NCI-H526 (cell line): ENCODE results near the gene NDRG4.

Source experiments
- DNase-seq, 2 experiments: peaks; one replicate each; lab custom pipeline; 2025; lab: John Stamatoyannopoulos, UW

NDRG4 gene

DNA sequence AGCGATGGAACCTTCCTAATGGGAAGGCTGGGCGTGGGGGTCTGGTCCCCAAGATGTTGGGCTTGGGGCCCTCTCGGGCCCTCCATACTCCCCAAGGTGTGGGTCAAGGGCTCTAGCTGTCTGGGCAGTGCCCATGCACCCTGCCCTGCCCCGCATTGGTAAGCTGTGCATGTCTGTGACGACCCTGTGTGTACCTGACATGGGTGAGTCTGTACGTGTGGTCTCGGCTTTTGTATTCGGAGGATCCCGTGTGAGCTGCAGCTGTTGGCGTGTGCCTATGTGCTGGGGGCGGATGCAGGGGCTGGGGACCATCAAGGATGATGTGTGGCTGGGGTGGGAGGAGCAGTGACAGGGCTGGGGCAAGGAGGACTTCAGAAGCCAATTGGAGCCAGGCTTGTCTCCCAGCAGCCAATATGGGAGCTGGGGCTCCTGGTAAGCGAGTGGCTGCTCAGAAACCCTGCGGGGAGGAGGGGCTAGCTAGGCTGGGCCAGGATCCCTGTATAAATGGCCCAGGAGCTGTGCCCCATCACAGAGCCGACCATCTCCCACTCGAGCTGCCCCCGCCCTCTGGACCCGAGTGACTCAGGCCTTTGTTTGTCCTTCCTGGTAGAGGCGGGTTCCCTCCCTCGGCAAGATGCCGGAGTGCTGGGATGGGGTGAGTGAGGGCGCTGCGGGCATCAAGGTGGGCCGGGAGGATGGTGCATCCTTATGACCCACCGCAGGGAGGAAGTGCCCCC lies at the start of gene NDRG4:
Gene NDRG4, plus strand, starts transcription at position 529 of the 737 bp plus-strand sequence. Its CDS starts 106 bp downstream, at position 635.
- peak; percentile 77 to 89 for DNase-seq

DNA sequence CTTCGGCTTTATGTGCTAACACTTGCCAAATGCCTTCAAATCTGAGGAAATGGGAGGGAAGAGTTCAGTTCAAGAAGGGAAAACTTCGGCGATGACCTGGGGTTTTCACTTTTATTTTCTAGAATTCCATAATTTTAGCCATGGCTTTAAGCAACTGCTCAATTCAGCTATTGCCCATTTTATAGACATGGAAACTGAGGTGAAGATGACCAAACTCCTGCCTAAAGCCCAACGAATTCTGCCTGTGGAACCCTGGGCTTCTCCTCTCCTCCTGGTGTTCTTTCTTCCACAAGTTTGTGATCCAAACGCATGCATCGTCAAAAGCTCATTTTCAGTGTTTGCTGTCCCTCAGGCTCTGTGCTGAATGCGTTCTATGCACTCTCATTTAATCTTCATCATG lies 49.4 kb upstream of the NDRG4 start:
- no peak for DNase-seq

- DNase-seq, result no peak
These were observed 48.7 kb upstream of the NDRG4 start for GRCh38 chr16:58451265-58451689.

DNA sequence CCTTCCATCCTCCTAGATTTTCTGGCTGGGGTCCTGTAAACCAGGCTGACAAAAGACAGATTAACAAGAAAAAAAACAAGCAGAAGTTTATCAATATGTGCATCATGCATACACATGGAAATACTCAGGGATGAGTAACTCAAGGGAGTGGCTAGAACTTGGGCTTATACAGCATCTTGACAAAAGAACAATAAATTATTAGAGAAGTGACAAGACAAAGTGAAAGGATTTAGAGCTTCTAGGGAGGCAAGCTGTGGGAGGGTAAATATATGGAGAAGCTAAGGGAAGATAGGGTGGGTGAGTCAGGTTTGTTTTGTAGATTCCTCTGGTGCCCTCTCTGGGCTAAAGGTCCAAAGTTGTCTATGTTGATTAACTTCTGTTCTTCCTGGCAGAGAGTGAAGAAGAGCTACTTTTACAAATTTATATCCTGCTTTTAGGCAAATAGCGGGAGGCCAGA lies 48.0 kb upstream of the NDRG4 start:
- no peak for DNase-seq

GRCh38 chr16:58452640-58453039 lies 47.3 kb upstream of the NDRG4 start:
- DNase-seq, result no peak

- DNase-seq, result no peak
These were observed 45.8 kb upstream of the NDRG4 start for GRCh38 chr16:58454178-58454577.

DNA sequence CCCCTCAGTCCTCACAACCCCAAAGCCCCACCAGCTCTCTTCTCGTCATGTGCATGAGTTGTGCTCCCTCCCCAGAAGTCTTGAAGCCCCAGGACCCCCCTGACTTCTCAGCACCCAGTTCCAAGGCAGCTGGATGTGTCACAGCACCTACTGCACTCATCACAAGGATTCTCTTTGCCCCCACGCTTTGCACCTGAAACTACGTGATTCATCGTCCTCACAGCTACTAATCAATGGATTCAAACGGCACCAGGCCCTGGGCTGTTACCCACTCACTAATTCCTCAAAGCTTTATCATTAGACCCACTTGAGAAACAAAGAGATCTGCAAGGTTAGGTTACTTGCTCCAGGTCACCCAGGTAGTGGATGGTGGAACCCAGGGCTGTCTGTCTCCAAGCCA lies 45.1 kb upstream of the NDRG4 start:
- DNase-seq, result no peak

- no peak for DNase-seq
These were observed 44.2 kb upstream of the NDRG4 start for GRCh38 chr16:58455750-58456149.

DNA sequence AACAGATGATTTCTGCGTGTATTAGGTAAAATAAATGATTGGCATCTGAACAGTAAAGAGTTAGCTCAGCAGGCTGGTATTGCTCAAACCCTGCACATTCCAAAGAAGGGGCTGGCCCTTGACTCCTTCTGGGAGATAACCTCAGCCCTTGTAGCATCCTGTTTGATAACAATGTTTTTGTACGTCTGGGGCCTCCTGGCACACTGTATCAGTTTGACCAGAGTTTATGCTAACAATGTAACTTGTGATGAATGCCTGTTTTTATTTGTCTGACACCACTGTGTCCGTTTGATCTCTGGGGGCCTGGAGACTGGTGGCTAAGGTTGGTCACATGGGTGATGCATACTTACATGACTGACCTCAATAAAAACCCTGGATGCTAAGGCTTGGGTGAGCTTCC lies 43.8 kb upstream of the NDRG4 start:
- DNase-seq, result no peak

GRCh38 chr16:58458606-58459343 lies 41.2 kb upstream of the NDRG4 start:
- no peak for DNase-seq

GRCh38 chr16:58459344-58460218 lies 40.4 kb upstream of the NDRG4 start:
- no peak for DNase-seq

DNA sequence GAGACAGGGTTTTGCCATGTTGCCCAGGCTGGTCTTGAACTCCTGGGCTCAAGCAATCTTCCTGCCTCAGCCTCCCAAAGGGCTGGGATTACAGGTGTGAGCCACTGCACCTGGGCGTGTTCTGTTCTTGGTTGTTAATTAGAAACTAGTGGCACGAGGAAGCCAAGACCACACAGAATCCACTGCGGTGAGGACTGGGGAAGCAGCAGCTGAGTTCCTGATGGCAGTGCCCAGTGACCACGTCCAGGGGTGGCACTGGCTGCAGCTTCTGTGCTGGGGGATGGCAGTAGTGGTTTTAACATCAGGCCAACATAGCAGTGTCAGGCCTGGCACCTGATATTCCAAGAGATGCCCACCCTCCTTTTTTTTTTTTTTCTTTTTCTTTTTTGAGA lies 39.7 kb upstream of the NDRG4 start:
- no peak for DNase-seq

GRCh38 chr16:58461056-58461455 lies 38.9 kb upstream of the NDRG4 start:
- DNase-seq, result no peak

- DNase-seq, result no peak
These were observed 38.3 kb upstream of the NDRG4 start for GRCh38 chr16:58461640-58462039.

- no peak for DNase-seq
These were observed 37.9 kb upstream of the NDRG4 start for GRCh38 chr16:58462089-58462488.

- no peak for DNase-seq
These were observed 37.4 kb upstream of the NDRG4 start for GRCh38 chr16:58462499-58462996.

GRCh38 chr16:58462997-58463941 lies 36.7 kb upstream of the NDRG4 start:
- peak in 1 of 2 experiments; percentile 38 for DNase-seq

DNA sequence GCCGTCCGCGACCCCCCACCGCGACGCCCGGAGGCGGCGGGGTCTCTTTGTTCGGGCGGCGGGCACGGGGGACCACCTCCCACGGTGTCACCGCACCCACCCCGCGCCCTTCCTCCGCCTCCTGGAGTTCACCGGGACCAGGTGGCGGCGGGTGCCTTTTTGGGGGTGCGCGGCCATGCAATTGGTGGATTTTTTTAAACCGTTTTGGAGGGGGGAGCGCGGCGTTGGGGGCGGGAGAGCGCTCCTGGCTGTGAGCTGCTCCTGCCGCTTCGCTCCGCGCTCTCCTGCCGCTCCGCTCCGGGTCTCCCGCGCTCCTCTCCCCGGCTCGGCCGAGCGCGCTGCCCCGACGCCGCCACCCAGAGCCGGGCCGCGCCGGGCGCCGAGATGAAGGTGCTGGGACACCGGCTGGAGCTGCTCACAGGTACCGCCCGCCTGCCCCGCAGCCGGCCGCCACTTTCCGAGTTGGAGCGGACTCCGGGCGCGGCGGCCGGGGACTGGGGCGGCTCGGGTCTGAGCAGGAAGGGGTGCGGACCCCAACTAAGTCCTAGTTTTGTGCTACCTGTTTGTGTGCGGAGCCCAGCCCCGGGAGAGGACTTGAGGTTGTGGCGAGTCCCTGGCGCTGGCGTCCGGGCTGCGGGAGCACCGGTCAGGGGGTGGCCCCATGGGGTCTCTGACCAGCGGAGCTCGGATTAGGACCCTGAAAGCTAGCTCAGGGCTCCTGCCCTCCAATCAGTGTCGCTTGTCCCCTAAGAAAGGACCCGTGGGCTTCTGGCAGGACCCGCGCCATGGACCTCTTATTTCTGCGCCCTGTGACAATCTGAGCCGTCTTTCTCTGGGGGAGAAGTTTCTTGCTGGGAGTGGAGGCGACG lies 35.7 kb upstream of the NDRG4 start:
- peak in 1 of 2 experiments; percentile 59 for DNase-seq

GRCh38 chr16:58464916-58465731 lies 34.8 kb upstream of the NDRG4 start:
- DNase-seq, result no peak
